HepG2 (cell line): Measurements from ENCODE around the gene KCTD16. TPM values are rescaled to one million over a fixed set of nuclear protein-coding genes. Genes with fewer than 3 reads are reported as not detected.

Experiments
- ATAC-seq: fragments of 200-7000 bp; cut with Tn5 transposase; 3 replicates; pipeline ENCODE4 v1.9.1; 2020; ENCODE audit warnings: mild to moderate bottlenecking, moderate library complexity
- BruUV-seq: library from RNA; stranded (reverse); fragments of 400-500 nt; replicated peaks from 2 replicates; lab custom pipeline; 2021; lab: Mats Ljungman, UMichigan
- CTCF ChIA-PET: fragments of 300-600 bp; formaldehyde crosslinking; extraction: SDS; loops from one replicate; lab custom pipeline; 2021; ENCODE audit warnings: low total read pairs, inconsistent platforms, low intra/inter-chr PET ratio; lab: Yijun Ruan, JAX
- POLR2A ChIA-PET: fragments of 350-600 bp; sonication (Branson Sonifier 250); formaldehyde crosslinking; loops from one replicate; lab custom pipeline; 2020; ENCODE audit warnings: antibody characterized with exemption, inconsistent platforms; lab: Yijun Ruan, JAX
- DNase-seq: peaks from one replicate; pipeline ENCODE4 v3.0.0-alpha.2; 2015; ENCODE audit warnings: low spot score
- FAIRE-seq: peaks from 3 replicates; lab custom pipeline; 2011; peaks lifted over from hg19 to GRCh38; lab: Jason Lieb, UNC
- H2AFZ ChIP-seq: one replicate; pipeline ENCODE4 v1.6.1; 2011; ENCODE audit warnings: low read length, inconsistent platforms
- H3K27ac ChIP-seq: fragments of 300-600 bp; 3 replicates; pipeline ENCODE4 v1.8.0; 2011; ENCODE audit warnings: mixed run types, mild to moderate bottlenecking, mixed read lengths, low read length, inconsistent platforms; ENCODE audit not compliant: insufficient read depth; ENCODE audit errors: extremely low read length
- H3K27me3 ChIP-seq, 2 experiments: fragments of 200-600 bp in 1 of 2; 2 replicates in 1 of 2; 3 replicates in 1 of 2; pipeline versions ENCODE4 v1.6.0 to v1.8.0; 2011; ENCODE audit warnings: low read length in 2 of 2, mild to moderate bottlenecking in 2 of 2, moderate library complexity in 2 of 2, inconsistent platforms in 1 of 2; ENCODE audit not compliant: insufficient read depth in 2 of 2, control insufficient read depth in 1 of 2
- H3K36me3 ChIP-seq, 2 experiments: fragments of 200-600 bp in 1 of 2; replicated peaks in 1 of 2; 2 replicates in 1 of 2; 3 replicates in 1 of 2; pipeline versions ENCODE4 v1.5.1 to v1.8.0; 2011; ENCODE audit warnings: low read length in 2 of 2, inconsistent platforms in 1 of 2; ENCODE audit not compliant: insufficient read depth in 2 of 2, control insufficient read depth in 1 of 2
- H3K4me1 ChIP-seq: 2 replicates; pipeline ENCODE4 v1.5.1; 2012; ENCODE audit warnings: low read length, inconsistent platforms; ENCODE audit not compliant: insufficient read depth
- H3K4me2 ChIP-seq: 2 replicates; pipeline ENCODE4 v1.6.0; 2011; ENCODE audit warnings: low read depth, low read length, inconsistent platforms
- H3K4me3 ChIP-seq, 3 experiments: fragments of 200-600 bp in 1 of 3; sonication (generic), shearing (Covaris generic) in 1 of 3; replicated peaks in 1 of 3; 2 replicates each; pipeline ENCODE4 v1.5.1; 2011 to 2016; ENCODE audit warnings: low read length in 3 of 3, inconsistent platforms in 2 of 3, low read depth in 2 of 3, mild to moderate bottlenecking in 2 of 3, control low read depth in 1 of 3, mixed read lengths in 1 of 3; ENCODE audit not compliant: insufficient read depth in 1 of 3
- H3K79me2 ChIP-seq: one replicate; pipeline ENCODE4 v1.6.1; 2011; ENCODE audit warnings: low read length, inconsistent platforms; ENCODE audit not compliant: insufficient read depth
- H3K9ac ChIP-seq: 2 replicates; pipeline ENCODE4 v1.6.0; 2011; ENCODE audit warnings: mild to moderate bottlenecking, low read depth, low read length, inconsistent platforms; ENCODE audit not compliant: insufficient read depth
- H3K9me3 ChIP-seq: 2 replicates; pipeline ENCODE4 v1.5.1; 2012; ENCODE audit warnings: mild to moderate bottlenecking, low read length
- H4K20me1 ChIP-seq: 2 replicates; pipeline ENCODE4 v1.6.0; 2011; ENCODE audit warnings: inconsistent platforms, mild to moderate bottlenecking, low read length, moderate library complexity; ENCODE audit not compliant: insufficient read depth
- ARHGAP35 ChIP-seq: sonication (generic); formaldehyde crosslinking; IDR thresholded peaks from 2 replicates; pipeline ENCODE4 v1.9.0; 2022; ENCODE audit warnings: mild to moderate bottlenecking, inconsistent platforms, moderate library complexity, missing genetic modification reagents, borderline replicate concordance
- GABPA ChIP-seq, 2 experiments: IDR thresholded peaks; 2 replicates each; pipeline ENCODE4 v1.6.1; 2011 to 2016; ENCODE audit warnings: low read depth in 2 of 2, low read length in 1 of 2, missing biosample characterization in 1 of 2, missing genetic modification characterization in 1 of 2
- IRX3 ChIP-seq: sonication (generic); formaldehyde crosslinking; IDR thresholded peaks from 2 replicates; pipeline ENCODE4 v1.8.1; 2023; ENCODE audit warnings: mild to moderate bottlenecking, low read depth, missing genetic modification reagents, borderline replicate concordance
- KLF9 ChIP-seq: IDR thresholded peaks from 2 replicates; pipeline ENCODE4 v1.6.1; 2016; ENCODE audit warnings: low read depth
- RAD21 ChIP-seq: fragments of 450-650 bp; formaldehyde crosslinking; IDR thresholded peaks from 2 replicates; pipeline ENCODE4 v1.5.0; 2020; ENCODE audit warnings: mild to moderate bottlenecking
- SMC3 ChIP-seq: IDR thresholded peaks from 2 replicates; pipeline ENCODE4 v1.6.1; 2011; ENCODE audit warnings: low read length, improper control_type of control experiment
- STAG1 ChIP-seq: sonication (generic); formaldehyde crosslinking; IDR thresholded peaks from 2 replicates; pipeline ENCODE4 v1.4.0; 2020; ENCODE audit warnings: missing genetic modification reagents
- ZKSCAN8 ChIP-seq: IDR thresholded peaks from 2 replicates; pipeline ENCODE4 v1.6.1; 2016; ENCODE audit warnings: borderline replicate concordance, missing genetic modification reagents, missing compliant biosample characterization
- ZNF34 ChIP-seq: sonication (generic); formaldehyde crosslinking; IDR thresholded peaks from 2 replicates; pipeline ENCODE4 v1.4.0; 2020; ENCODE audit warnings: mild to moderate bottlenecking, missing genetic modification reagents, borderline replicate concordance
- ZNF670 ChIP-seq: sonication (generic); formaldehyde crosslinking; IDR thresholded peaks from 2 replicates; pipeline ENCODE4 v1.8.0; 2022; ENCODE audit warnings: mild to moderate bottlenecking, missing genetic modification reagents, borderline replicate concordance
- ZNF781 ChIP-seq: sonication (generic); formaldehyde crosslinking; IDR thresholded peaks from 2 replicates; pipeline ENCODE4 v1.5.1; 2020; ENCODE audit warnings: borderline replicate concordance, mild to moderate bottlenecking, missing genetic modification reagents; ENCODE audit errors: not compliant biosample characterization
- WGBS: methylation state at CpG from one replicate; pipeline ENCODE4 v1.1.6; 2017; ENCODE audit warnings: low lambda C conversion rate; 5-methylcytosine and 5-hydroxymethylcytosine counted together
- in situ Hi-C: cut with HindIII; loops from 2 replicates; pipeline ENCODE4 v1.10.0; 2017; ENCODE audit warnings: low pct_unique_long_range_greater_than_20kb; ENCODE audit not compliant: extremely low pct_ligation_motif_present
- intact Hi-C: fragments of 100-400 bp; cut with micrococcal nuclease; formaldehyde crosslinking; loops from one replicate; pipeline ENCODE4 v1.10.0; 2022; ENCODE audit not compliant: unreplicated experiment
- polyA plus RNA-seq, 8 experiments: library from polyadenylated mRNA; depleted of rRNA in 3 of 8; stranded (reverse) in 7 of 8; unstranded in 1 of 8; fragments of >200 nt; fragmentation: Illumina TruSeq in 4 of 8; extraction: Trizol in 4 of 8; gene quantifications; 2 replicates each; pipeline versions ENCODE4 v1.2.1 to v1.2.3, GENCODE V29; 2011 to 2016; ENCODE audit warnings: low read depth in 4 of 8, missing spikeins in 1 of 8, mixed read lengths in 1 of 8; ENCODE audit not compliant: insufficient read depth in 1 of 8
- total RNA-seq, 5 experiments: library from RNA; depleted of rRNA; stranded (reverse); fragments of >200 nt; fragmentation: Illumina TruSeq; extraction: Trizol; gene quantifications; 2 replicates each; pipeline ENCODE4 v1.2.3, GENCODE V29; 2016; ENCODE audit warnings: low read depth in 1 of 5
- TF ChIP-seq, protein P1 (sequence below): sonication (generic); formaldehyde crosslinking; IDR thresholded peaks from 2 replicates; pipeline ENCODE4 v1.5.0; 2020; ENCODE audit warnings: mild to moderate bottlenecking, missing genetic modification reagents, moderate library complexity

The KCTD16 gene
- total and polyA plus RNA-seq, 2 of the 13 experiments (the other 11 are each of a cell fraction or from before 2014, with no cell fraction given), result 0.02 to 0.09 TPM

DNA sequence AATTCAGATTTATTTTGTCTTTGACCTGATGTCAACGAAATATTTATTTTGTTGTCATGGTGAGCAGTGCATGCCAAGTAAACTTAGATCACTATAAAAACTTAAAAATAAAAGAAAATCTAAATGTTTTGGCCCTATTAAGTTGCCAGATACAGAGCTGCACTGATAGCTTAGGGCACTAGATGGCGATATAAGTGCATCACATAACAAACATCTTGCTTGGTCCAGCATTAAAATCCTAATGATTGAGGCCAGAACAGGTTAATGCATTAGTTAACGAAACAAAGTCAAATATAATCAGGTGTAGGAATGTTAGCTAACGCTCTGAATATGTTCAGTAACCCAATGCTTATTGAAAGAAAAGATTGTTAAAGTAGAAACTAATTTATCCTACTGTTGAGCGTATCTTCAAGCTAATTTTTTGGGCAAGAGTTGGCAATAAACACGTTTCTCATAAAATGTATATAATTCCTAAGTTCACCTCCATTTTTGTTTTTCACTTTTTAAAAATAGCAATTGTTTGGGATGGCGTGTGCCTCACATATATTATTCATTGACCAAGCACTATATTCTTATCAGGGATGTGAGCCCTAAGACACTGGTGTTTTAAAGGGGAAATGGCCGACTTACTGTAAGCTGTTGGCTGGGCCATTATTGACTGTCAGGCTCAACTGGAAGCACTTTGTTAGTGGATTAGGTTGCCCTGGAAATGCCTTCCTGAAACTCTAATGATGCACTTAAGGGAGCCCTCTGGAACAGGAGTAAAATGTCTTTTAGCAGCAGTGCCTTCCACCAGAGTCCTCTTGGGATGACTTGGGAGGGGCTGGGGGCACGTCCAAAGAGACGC is 33.3 kb downstream of the KCTD16 start:
- POLR2A ChIA-PET, result no interaction called here
- Histone ChIP-seq H3K9me3 (no peaks in the 10 kb centered on the region), H3K36me3 (no peaks in the 10 kb centered on the region), H3K4me3 (no peak overlapping the region), H3K79me2 (no peaks in the 10 kb centered on the region), H3K4me1 (no peaks in the 10 kb centered on the region), H3K4me2 (no peak overlapping the region), H3K27ac (no peak overlapping the region), H3K9ac (no peak overlapping the region), H3K27me3 (peaks cover 3 to 20% of the 10 kb centered on the region in 2 experiments; a peak in 4 of 5 replicates), H4K20me1 (no peaks in the 10 kb centered on the region), H2AFZ (no peak overlapping the region)
- intact Hi-C loops (loop anchor here (2.0 to 10.0 kb wide), 3 partner anchors 1143 to 1931 kb away; no protein-coding TSS in a partner anchor), in situ Hi-C loops (loop anchor here (10.0 kb wide), 1 partner anchor 1031 kb away; no protein-coding TSS in a partner anchor)
- TF ChIP-seq ZNF670 (CRISPR knock-in tag), result no peak
- TF ChIP-seq ARHGAP35 (CRISPR knock-in tag), result no peak
- no peak for TF ChIP-seq ZNF34
- no peak for TF ChIP-seq KLF9
- no peak for TF ChIP-seq IRX3 (CRISPR knock-in tag)
- TF ChIP-seq STAG1 (CRISPR knock-in tag), result peak; percentile 89
- no peak for TF ChIP-seq ZNF781
- TF ChIP-seq RAD21 (CRISPR knock-in tag), result peak; percentile 54
- no peak for TF ChIP-seq ZKSCAN8 (CRISPR knock-in tag)
- no peak for TF ChIP-seq GABPA (IDR thresholded peaks at IDR 0.05; ENCODE audit: low read depth, low read length)
- no peak for TF ChIP-seq GABPA (CRISPR knock-in tag; IDR thresholded peaks at IDR 0.05; ENCODE audit: low read depth)
- peak; percentile 31; the same call in 1 of the 2 replicates for TF ChIP-seq SMC3
- TF ChIP-seq, protein P1, sequence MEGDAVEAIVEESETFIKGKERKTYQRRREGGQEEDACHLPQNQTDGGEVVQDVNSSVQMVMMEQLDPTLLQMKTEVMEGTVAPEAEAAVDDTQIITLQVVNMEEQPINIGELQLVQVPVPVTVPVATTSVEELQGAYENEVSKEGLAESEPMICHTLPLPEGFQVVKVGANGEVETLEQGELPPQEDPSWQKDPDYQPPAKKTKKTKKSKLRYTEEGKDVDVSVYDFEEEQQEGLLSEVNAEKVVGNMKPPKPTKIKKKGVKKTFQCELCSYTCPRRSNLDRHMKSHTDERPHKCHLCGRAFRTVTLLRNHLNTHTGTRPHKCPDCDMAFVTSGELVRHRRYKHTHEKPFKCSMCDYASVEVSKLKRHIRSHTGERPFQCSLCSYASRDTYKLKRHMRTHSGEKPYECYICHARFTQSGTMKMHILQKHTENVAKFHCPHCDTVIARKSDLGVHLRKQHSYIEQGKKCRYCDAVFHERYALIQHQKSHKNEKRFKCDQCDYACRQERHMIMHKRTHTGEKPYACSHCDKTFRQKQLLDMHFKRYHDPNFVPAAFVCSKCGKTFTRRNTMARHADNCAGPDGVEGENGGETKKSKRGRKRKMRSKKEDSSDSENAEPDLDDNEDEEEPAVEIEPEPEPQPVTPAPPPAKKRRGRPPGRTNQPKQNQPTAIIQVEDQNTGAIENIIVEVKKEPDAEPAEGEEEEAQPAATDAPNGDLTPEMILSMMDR (CRISPR knock-in tag), result peak; percentile 77
- ATAC-seq, result peak; percentile 69
- peak; percentile 67 for FAIRE-seq
- CTCF ChIA-PET, result interaction anchor here (1.0 to 1.9 kb wide), 2 partner anchors 1034 to 1684 kb away, joined by 3 to 13 read pairs; no protein-coding TSS in a partner anchor
- no TSS peak for BruUV-seq
- WGBS, result 17% methylated on average over 10 of the region's 10 CpGs
- DNase-seq, result peak; percentile 42
